SJSA1 (cell line): ENCODE data around the gene ENTPD1. TPM values are rescaled to one million over a fixed set of nuclear protein-coding genes. Genes with fewer than 3 reads are reported as not detected.
"Not testable (repeated sequence)": the region's sequence is repeated elsewhere in the genome, so short reads cannot be mapped to it uniquely, and the experiment has no call there.

Experiments
- DNase-seq, 2 experiments: peaks; one replicate each; pipeline ENCODE4 v3.0.0-alpha.2; 2015 to 2020; ENCODE audit warnings: low spot score in 2 of 2, low read depth in 1 of 2
- H3K27ac ChIP-seq: fragments of 250-450 bp; sonication (Bioruptor Pico); 2 replicates; pipeline ENCODE4 v1.5.1; 2020; ENCODE audit warnings: mild to moderate bottlenecking, moderate library complexity
- H3K27me3 ChIP-seq: fragments of 250-450 bp; sonication (Bioruptor Pico); replicated peaks from 2 replicates; pipeline ENCODE4 v1.5.1; 2020; ENCODE audit warnings: mild to moderate bottlenecking, moderate library complexity
- H3K36me3 ChIP-seq: fragments of 250-450 bp; sonication (Bioruptor Pico); 2 replicates; pipeline ENCODE4 v1.5.1; 2020; ENCODE audit warnings: mild to moderate bottlenecking
- H3K4me1 ChIP-seq: fragments of 250-450 bp; sonication (Bioruptor Pico); replicated peaks from 2 replicates; pipeline ENCODE4 v1.6.1; 2021; ENCODE audit warnings: mild to moderate bottlenecking
- H3K4me3 ChIP-seq: fragments of 250-450 bp; sonication (Bioruptor Pico); 2 replicates; pipeline ENCODE4 v1.5.1; 2020; ENCODE audit warnings: mild to moderate bottlenecking
- H3K9me3 ChIP-seq: fragments of 250-450 bp; sonication (Bioruptor Pico); replicated peaks from 2 replicates; pipeline ENCODE4 v1.5.1; 2020; ENCODE audit warnings: mild to moderate bottlenecking
- total RNA-seq: library from RNA; depleted of rRNA; stranded (reverse); fragments of >200 nt; shearing (Covaris generic); gene quantifications from 2 replicates; pipeline ENCODE4 v1.2.3, GENCODE V29; 2014; rRNA removed

ENTPD1 gene
- not detected in 2 replicates for total RNA-seq

GRCh38 chr10:95756041-95756761, at the start of gene ENTPD1:
Gene ENTPD1, plus strand, starts transcription at chr10:95756163. Its CDS starts 77 bp downstream, at chr10:95756240.
- H3K27ac ChIP-seq = no peak within 1 kb of the TSS

GRCh38 chr10:95706573-95706972, 49.4 kb upstream of the ENTPD1 start:
- H3K27ac ChIP-seq = no peak overlapping the region
- H3K4me3 ChIP-seq = no peak overlapping the region
- DNase-seq = no peak
- H3K27me3 ChIP-seq = no peaks in the 10 kb centered on the region
- H3K9me3 ChIP-seq = no peaks in the 10 kb centered on the region
- no peaks in the 10 kb centered on the region for H3K36me3 ChIP-seq
- H3K4me1 ChIP-seq = no peaks in the 10 kb centered on the region

More at GRCh38 chr10:95756041-95756761, at the start of gene ENTPD1:
- no peak within 1 kb of the TSS for H3K4me3 ChIP-seq
- no peaks in the 10 kb centered on the region for H3K4me1 ChIP-seq
- no peaks in the 10 kb centered on the region for H3K9me3 ChIP-seq
- no peaks in the 10 kb centered on the region for H3K27me3 ChIP-seq
- no peaks in the 10 kb centered on the region for H3K36me3 ChIP-seq
- DNase-seq = no peak

DNA sequence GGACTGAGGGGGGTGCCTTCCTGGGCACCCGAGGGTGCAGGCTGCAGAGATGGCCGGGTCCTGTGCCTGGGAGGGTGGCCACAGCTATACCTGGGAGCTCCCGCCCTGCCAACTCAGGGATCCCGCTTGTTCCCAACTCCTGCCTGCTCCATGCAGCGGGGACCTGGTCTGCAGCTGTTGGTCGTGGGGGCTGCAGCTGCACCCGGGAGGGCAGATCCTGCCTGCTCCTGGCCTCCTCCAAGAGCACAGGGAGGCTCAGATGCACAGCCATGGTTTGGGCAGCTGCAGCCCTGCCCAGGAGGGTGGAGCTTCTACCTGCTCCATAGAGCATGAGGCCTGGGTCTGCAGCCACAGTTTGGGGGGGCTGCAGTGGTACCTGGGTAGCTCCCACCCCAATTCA, 49.0 kb upstream of the ENTPD1 start:
- no peak overlapping the region for H3K4me3 ChIP-seq
- H3K9me3 ChIP-seq = no peaks in the 10 kb centered on the region
- no peak overlapping the region for H3K27ac ChIP-seq
- DNase-seq = no peak
- H3K27me3 ChIP-seq = no peaks in the 10 kb centered on the region
- H3K4me1 ChIP-seq = no peaks in the 10 kb centered on the region
- no peaks in the 10 kb centered on the region for H3K36me3 ChIP-seq

- Histone ChIP-seq H3K27ac (no peak overlapping the region), H3K4me1 (no peaks in the 10 kb centered on the region), H3K36me3 (no peaks in the 10 kb centered on the region), H3K9me3 (no peaks in the 10 kb centered on the region), H3K4me3 (no peak overlapping the region), H3K27me3 (no peaks in the 10 kb centered on the region)
- no peak for DNase-seq
Measured at GRCh38 chr10:95711492-95711891, 44.5 kb upstream of the ENTPD1 start.

GRCh38 chr10:95716466-95716865, 39.5 kb upstream of the ENTPD1 start:
- H3K36me3 ChIP-seq = no peaks in the 10 kb centered on the region
- no peak overlapping the region for H3K4me3 ChIP-seq
- H3K4me1 ChIP-seq = no peaks in the 10 kb centered on the region
- no peaks in the 10 kb centered on the region for H3K9me3 ChIP-seq
- H3K27me3 ChIP-seq = no peaks in the 10 kb centered on the region
- DNase-seq = no peak
- no peak overlapping the region for H3K27ac ChIP-seq

DNA sequence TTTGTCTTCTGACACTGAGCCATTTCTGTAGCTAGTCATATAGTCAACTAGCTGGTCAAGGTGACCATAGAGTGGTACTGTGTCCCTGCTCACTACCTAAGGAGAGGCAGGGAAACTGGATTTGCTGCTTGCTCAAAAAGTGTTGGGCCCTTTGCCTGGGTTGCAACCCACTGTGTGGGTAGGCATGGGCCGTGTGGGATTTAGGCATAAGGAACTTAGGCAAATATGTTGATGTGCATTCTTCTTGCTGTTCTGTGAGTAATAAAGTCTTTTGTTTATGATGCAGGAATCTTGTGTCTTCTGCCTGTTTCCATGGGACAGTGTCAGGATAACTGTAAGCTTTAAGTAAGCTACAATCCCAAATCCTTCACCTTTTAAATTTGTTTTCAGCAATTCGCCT, 39.1 kb upstream of the ENTPD1 start:
- Histone ChIP-seq H3K36me3 (no peaks in the 10 kb centered on the region), H3K4me1 (no peaks in the 10 kb centered on the region), H3K27me3 (no peaks in the 10 kb centered on the region), H3K27ac (no peak overlapping the region), H3K9me3 (no peaks in the 10 kb centered on the region), H3K4me3 (no peak overlapping the region)
- DNase-seq = no peak

GRCh38 chr10:95720745-95721144, 35.2 kb upstream of the ENTPD1 start:
- not testable (repeated sequence) for H3K36me3 ChIP-seq, H3K27ac ChIP-seq, DNase-seq, H3K9me3 ChIP-seq, H3K27me3 ChIP-seq, H3K4me1 ChIP-seq, H3K4me3 ChIP-seq

- H3K4me1 ChIP-seq, H3K27me3 ChIP-seq, DNase-seq, H3K36me3 ChIP-seq, H3K27ac ChIP-seq, H3K9me3 ChIP-seq, H3K4me3 ChIP-seq: not testable (repeated sequence)
Measured at GRCh38 chr10:95722496-95722895, 33.5 kb upstream of the ENTPD1 start.

- no peaks in the 10 kb centered on the region for H3K4me1 ChIP-seq
- H3K4me3 ChIP-seq = no peak overlapping the region
- no peaks in the 10 kb centered on the region for H3K36me3 ChIP-seq
- no peaks in the 10 kb centered on the region for H3K9me3 ChIP-seq
- H3K27me3 ChIP-seq = 0 out of 2 replicates have a peak, but pooled peaks cover 3% of the 10 kb centered on the region
- DNase-seq = no peak
- H3K27ac ChIP-seq = no peak overlapping the region
Measured at GRCh38 chr10:95728526-95728925, 27.4 kb upstream of the ENTPD1 start.

DNA sequence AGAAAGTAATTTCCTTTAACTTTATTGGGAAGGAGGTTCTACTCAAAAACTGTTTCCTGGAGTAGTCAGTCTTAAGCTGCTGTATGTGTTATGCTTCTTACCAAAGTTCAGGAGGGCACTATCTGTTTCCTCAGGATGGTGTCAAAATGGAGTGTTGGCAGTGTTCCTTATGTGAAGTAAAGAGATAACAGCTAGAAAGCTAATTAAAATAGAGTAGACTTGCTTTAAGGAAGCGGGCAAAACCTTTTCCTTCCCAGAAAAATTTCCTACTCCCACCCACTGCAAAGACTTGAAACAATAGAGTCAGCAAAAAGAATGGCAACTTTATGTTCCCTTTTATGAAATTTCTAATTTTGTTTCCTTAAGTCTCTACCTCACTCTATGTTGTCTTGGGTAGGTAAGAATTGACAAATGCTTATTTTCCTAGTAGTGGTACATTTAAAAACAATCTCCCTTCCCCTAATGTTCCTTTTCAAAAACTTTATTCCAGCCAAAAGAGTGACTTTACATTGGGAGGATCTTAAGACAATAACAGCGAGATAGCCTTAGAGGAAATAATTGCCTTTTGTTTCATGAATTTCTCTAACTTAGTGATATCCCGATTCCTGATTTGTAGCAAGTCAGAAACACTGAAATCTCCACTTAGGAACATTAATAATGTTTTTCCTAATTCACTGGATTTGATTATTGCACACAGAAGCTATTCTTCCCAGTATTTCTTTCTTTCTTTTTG, 26.5 kb upstream of the ENTPD1 start:
- Histone ChIP-seq H3K27ac (no peak overlapping the region), H3K4me3 (no peak overlapping the region), H3K4me1 (no peaks in the 10 kb centered on the region), H3K9me3 (no peaks in the 10 kb centered on the region), H3K27me3 (0 out of 2 replicates have a peak, but pooled peaks cover 3% of the 10 kb centered on the region), H3K36me3 (no peaks in the 10 kb centered on the region)
- no peak for DNase-seq

- no peak for DNase-seq
- Histone ChIP-seq H3K4me1 (no peaks in the 10 kb centered on the region), H3K4me3 (no peak overlapping the region), H3K27ac (no peak overlapping the region), H3K9me3 (no peaks in the 10 kb centered on the region), H3K27me3 (0 out of 2 replicates have a peak, but pooled peaks cover 3% of the 10 kb centered on the region), H3K36me3 (no peaks in the 10 kb centered on the region)
Measured at GRCh38 chr10:95730233-95730632, 25.7 kb upstream of the ENTPD1 start.

GRCh38 chr10:95732907-95733306, 23.1 kb upstream of the ENTPD1 start:
- not testable (repeated sequence) for DNase-seq, H3K4me3 ChIP-seq, H3K9me3 ChIP-seq, H3K4me1 ChIP-seq, H3K27ac ChIP-seq, H3K36me3 ChIP-seq, H3K27me3 ChIP-seq

- no peaks in the 10 kb centered on the region for H3K27me3 ChIP-seq
- H3K27ac ChIP-seq = no peak overlapping the region
- H3K4me1 ChIP-seq = no peaks in the 10 kb centered on the region
- DNase-seq = no peak
- no peaks in the 10 kb centered on the region for H3K36me3 ChIP-seq
- no peak overlapping the region for H3K4me3 ChIP-seq
- no peaks in the 10 kb centered on the region for H3K9me3 ChIP-seq
Measured at GRCh38 chr10:95739056-95739455, 16.9 kb upstream of the ENTPD1 start.

DNA sequence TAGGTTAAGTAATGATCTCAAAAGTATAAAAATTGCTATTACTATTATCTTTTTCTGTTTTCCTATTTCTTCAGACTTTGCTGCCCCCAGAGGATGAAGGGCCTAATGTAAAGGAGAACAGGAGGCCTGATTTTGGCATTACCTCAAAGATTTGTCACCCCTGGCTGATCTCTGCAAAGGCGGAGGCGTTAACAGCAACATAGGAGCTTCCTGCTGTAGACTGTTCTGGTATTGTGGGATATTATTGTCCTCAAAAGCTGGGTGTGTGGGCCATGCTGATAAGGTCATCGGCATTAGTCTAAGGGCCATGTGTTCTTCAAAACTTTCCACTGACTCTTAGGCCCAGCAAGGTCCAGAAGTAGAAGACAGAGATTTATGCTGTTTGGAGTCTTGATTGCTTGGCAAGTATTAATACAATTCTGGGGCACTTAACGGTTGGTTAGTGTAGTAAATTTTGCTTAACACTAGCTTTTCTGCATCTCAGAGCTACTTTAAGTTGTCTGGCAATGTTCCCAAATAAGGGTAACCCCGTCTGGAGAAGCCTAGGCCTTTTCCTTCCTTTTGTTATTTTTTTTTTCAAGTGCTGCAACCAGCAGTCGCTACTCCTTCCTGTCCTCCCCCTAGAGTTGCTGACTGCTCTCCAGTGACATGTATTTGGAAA, 14.0 kb upstream of the ENTPD1 start:
- Histone ChIP-seq H3K9me3 (no peaks in the 10 kb centered on the region), H3K36me3 (no peaks in the 10 kb centered on the region), H3K4me1 (no peaks in the 10 kb centered on the region), H3K4me3 (no peak overlapping the region), H3K27me3 (no peaks in the 10 kb centered on the region; the same call in 1 of the 2 replicates), H3K27ac (no peak overlapping the region)
- no peak for DNase-seq
